Large intestine (tissue), 12 donors: ENCODE data around the gene RAET1L. TPM values are rescaled to one million over a fixed set of nuclear protein-coding genes. Genes with fewer than 3 reads are reported as not detected.
"Not testable (repeated sequence)": the region's sequence is repeated elsewhere in the genome, so short reads cannot be mapped to it uniquely, and the experiment has no call there.

ENCODE experiments used
- DNase-seq, 2 donors: peaks; one replicate each; pipeline versions ENCODE4 v3.0.0 to v3.0.0-alpha.2; 2013
- H3K27ac ChIP-seq: one replicate; pipeline ENCODE4 v1.5.1; 2013; ENCODE audit warnings: low read length
- H3K27me3 ChIP-seq: 2 replicates; pipeline ENCODE4 v1.6.1; 2013; ENCODE audit warnings: low read length; ENCODE audit not compliant: control insufficient read depth, insufficient read depth
- H3K36me3 ChIP-seq: 2 replicates; pipeline ENCODE4 v1.6.1; 2013; ENCODE audit warnings: low read length; ENCODE audit not compliant: control insufficient read depth, insufficient read depth
- H3K4me1 ChIP-seq: one replicate; pipeline ENCODE4 v1.6.1; 2013; ENCODE audit warnings: low read length; ENCODE audit not compliant: control insufficient read depth, insufficient read depth
- H3K4me3 ChIP-seq: one replicate; pipeline ENCODE4 v1.5.1; 2013; ENCODE audit warnings: low read length
- H3K9me3 ChIP-seq: one replicate; pipeline ENCODE4 v1.6.1; 2013; ENCODE audit warnings: mild to moderate bottlenecking, low read depth, low read length, moderate library complexity; ENCODE audit not compliant: control insufficient read depth
- WGBS: methylation state at CpG from one replicate; pipeline ENCODE4 v1.1.5; 2013; ENCODE audit warnings: low lambda C conversion rate; ENCODE audit not compliant: insufficient coverage; 5-methylcytosine and 5-hydroxymethylcytosine counted together
- long read RNA-seq, 11 donors: transcript quantifications; one replicate each; lab custom pipeline, GENCODE V29; 2026
- polyA plus RNA-seq: library from polyadenylated mRNA; unstranded; fragments of 120-200 nt; gene quantifications from one replicate; pipeline ENCODE4 v1.2.1, GENCODE V29; 2013

RAET1L gene
- polyA plus RNA-seq: not detected
- long read RNA-seq, donor 1: 0 reads
- long read RNA-seq, donor 2: 0 reads
- long read RNA-seq, donor 3: 0 reads
- long read RNA-seq, donor 4: 0 reads
- long read RNA-seq, donor 5: 0 reads
- long read RNA-seq, donor 6: 0 reads
- long read RNA-seq, donor 7: 0 reads
- long read RNA-seq, donor 8: 0 reads
- long read RNA-seq, donor 9: 0 reads
- long read RNA-seq, donor 10: 0 reads
- long read RNA-seq, donor 11: 0 reads

- peak in 1 of 2 donors; percentile 22 for DNase-seq
- H3K9me3 ChIP-seq: no peaks in the 10 kb centered on the region
- 0% methylated on average over 4 of the region's 36 CpGs for WGBS
- no peaks in the 10 kb centered on the region for H3K36me3 ChIP-seq
- H3K4me1 ChIP-seq: peaks cover 4% of the 10 kb centered on the region
- H3K27me3 ChIP-seq: peaks cover 71% of the 10 kb centered on the region
- H3K27ac ChIP-seq: no peak within 1 kb of the TSS
- H3K4me3 ChIP-seq: no peak within 1 kb of the TSS
These were observed at the start of gene RAET1L for GRCh38 chr6:150025201-150025917. TSS of gene RAET1L (minus strand) at chr6:150025532. CDS start at chr6:150025471, 61 bp downstream.

GRCh38 chr6:150075034-150075421 is 49.7 kb upstream of the RAET1L start:
- 86% methylated on average over 1 of the region's 2 CpGs for WGBS
- Histone ChIP-seq H3K4me3 (no peak overlapping the region), H3K9me3 (no peaks in the 10 kb centered on the region), H3K27ac (no peak overlapping the region), H3K27me3 (no peaks in the 10 kb centered on the region), H3K36me3 (no peaks in the 10 kb centered on the region), H3K4me1 (no peaks in the 10 kb centered on the region)
- DNase-seq: no peak

GRCh38 chr6:150074396-150075033 is 49.2 kb upstream of the RAET1L start:
- WGBS: no CpG with 5 or more reads among the region's 4 CpGs
- H3K4me1 ChIP-seq, H3K9me3 ChIP-seq, DNase-seq, H3K27ac ChIP-seq, H3K27me3 ChIP-seq, H3K36me3 ChIP-seq, H3K4me3 ChIP-seq: not testable (repeated sequence)

- Histone ChIP-seq H3K36me3 (no peaks in the 10 kb centered on the region), H3K4me3 (no peak overlapping the region), H3K4me1 (peaks cover 9% of the 10 kb centered on the region), H3K9me3 (no peaks in the 10 kb centered on the region), H3K27me3 (peaks cover 2% of the 10 kb centered on the region), H3K27ac (no peak overlapping the region)
- DNase-seq: peak; percentile 66 to 81
- WGBS: 80% methylated on average over 1 of the region's 8 CpGs
These were observed 46.9 kb upstream of the RAET1L start for GRCh38 chr6:150072201-150072600.

GRCh38 chr6:150070236-150070818 is 45.0 kb upstream of the RAET1L start:
- H3K9me3 ChIP-seq: no peaks in the 10 kb centered on the region
- no peak overlapping the region for H3K27ac ChIP-seq
- DNase-seq: no peak
- no CpG with 5 or more reads among the region's 3 CpGs for WGBS
- no peaks in the 10 kb centered on the region for H3K36me3 ChIP-seq
- H3K4me1 ChIP-seq: peaks cover 9% of the 10 kb centered on the region
- no peak overlapping the region for H3K4me3 ChIP-seq
- peaks cover 2% of the 10 kb centered on the region for H3K27me3 ChIP-seq

GRCh38 chr6:150069706-150070105 is 44.4 kb upstream of the RAET1L start:
- Histone ChIP-seq H3K4me1 (peaks cover 9% of the 10 kb centered on the region), H3K4me3 (peak overlapping the region; percentile 75), H3K27me3 (peaks cover 2% of the 10 kb centered on the region), H3K9me3 (no peaks in the 10 kb centered on the region), H3K27ac (peak overlapping the region; percentile 23), H3K36me3 (no peaks in the 10 kb centered on the region)
- no CpG with 5 or more reads among the region's 11 CpGs for WGBS
- DNase-seq: peak in 1 of 2 donors; percentile 15

- no peaks in the 10 kb centered on the region for H3K36me3 ChIP-seq
- no CpG with 5 or more reads among the region's 72 CpGs for WGBS
- peak within 1 kb of the TSS; percentile 47 for H3K27ac ChIP-seq
- H3K4me1 ChIP-seq: peaks cover 9% of the 10 kb centered on the region
- DNase-seq: peak; percentile 79 to 91
- H3K27me3 ChIP-seq: peaks cover 2% of the 10 kb centered on the region
- H3K4me3 ChIP-seq: peak within 1 kb of the TSS; percentile 75
- H3K9me3 ChIP-seq: no peaks in the 10 kb centered on the region
These were observed 43.7 kb upstream of the RAET1L start, which contains the start of gene ULBP3 for GRCh38 chr6:150068720-150069648. TSS of gene ULBP3 (minus strand) at chr6:150069121. CDS start at chr6:150069066, 55 bp downstream.

GRCh38 chr6:150068151-150068550 is 42.8 kb upstream of the RAET1L start:
- Histone ChIP-seq H3K4me1 (peaks cover 9% of the 10 kb centered on the region), H3K9me3 (no peaks in the 10 kb centered on the region), H3K27ac (no peak overlapping the region), H3K27me3 (peaks cover 2% of the 10 kb centered on the region), H3K4me3 (peak overlapping the region; percentile 75), H3K36me3 (no peaks in the 10 kb centered on the region)
- WGBS: no CpG with 5 or more reads among the region's 4 CpGs
- DNase-seq: peak; percentile 37 to 70

- 100% methylated on average over 1 of the region's 2 CpGs for WGBS
- Histone ChIP-seq H3K27ac (no peak overlapping the region), H3K4me3 (no peak overlapping the region), H3K9me3 (no peaks in the 10 kb centered on the region), H3K27me3 (peaks cover 2% of the 10 kb centered on the region), H3K36me3 (no peaks in the 10 kb centered on the region), H3K4me1 (peaks cover 9% of the 10 kb centered on the region)
- no peak for DNase-seq
These were observed 39.8 kb upstream of the RAET1L start for GRCh38 chr6:150065083-150065482.
